Calu3 (cell line): ENCODE measurements around the gene CD24. TPM values are rescaled to one million over a fixed set of nuclear protein-coding genes. Genes with fewer than 3 reads are reported as not detected.
"Not testable (repeated sequence)": the region's sequence is repeated elsewhere in the genome, so short reads cannot be mapped to it uniquely, and the experiment has no call there.

Experiments
- BruUV-seq: library from RNA; stranded (reverse); fragments of 400-500 nt; replicated peaks from 2 replicates; lab custom pipeline; 2021; lab: Mats Ljungman, UMichigan
- CTCF ChIA-PET: fragments of 300-600 bp; sonication (Branson Sonifier 250); formaldehyde crosslinking; loops from one replicate; lab custom pipeline; 2022; ENCODE audit warnings: antibody characterized with exemption; lab: Charles Lee
- DNase-seq: peaks from one replicate; pipeline ENCODE4 v3.0.0; 2022
- H3K27ac Mint-ChIP-seq: one replicate; pipeline ENCODE4 v1.8.0; 2022; ENCODE audit warnings: mixed read lengths; ENCODE audit not compliant: unreplicated experiment
- H3K27me3 Mint-ChIP-seq: one replicate; pipeline ENCODE4 v1.8.0; 2022; ENCODE audit warnings: mixed read lengths; ENCODE audit not compliant: unreplicated experiment
- H3K36me3 Mint-ChIP-seq: one replicate; pipeline ENCODE4 v1.8.0; 2022; ENCODE audit warnings: mild to moderate bottlenecking, moderate library complexity, mixed read lengths; ENCODE audit not compliant: insufficient read depth, unreplicated experiment
- H3K4me1 Mint-ChIP-seq: one replicate; pipeline ENCODE4 v1.8.0; 2022; ENCODE audit warnings: mild to moderate bottlenecking, low read depth, mixed read lengths; ENCODE audit not compliant: unreplicated experiment
- H3K4me3 Mint-ChIP-seq: one replicate; pipeline ENCODE4 v1.8.0; 2022; ENCODE audit warnings: mild to moderate bottlenecking, low read depth, moderate library complexity, mixed read lengths; ENCODE audit not compliant: unreplicated experiment
- H3K9me3 Mint-ChIP-seq: one replicate; pipeline ENCODE4 v1.8.0; 2022; ENCODE audit warnings: low read depth, mixed read lengths; ENCODE audit not compliant: unreplicated experiment
- CTCF ChIP-seq: fragments of 200-600 bp; IDR thresholded peaks from one replicate; pipeline ENCODE4 v1.8.0; 2022; ENCODE audit warnings: antibody characterized with exemption; ENCODE audit not compliant: unreplicated experiment
- intact Hi-C: fragments of 100-400 bp; cut with micrococcal nuclease; formaldehyde crosslinking; loops from one replicate; pipeline ENCODE4 v1.10.0; 2022; ENCODE audit not compliant: unreplicated experiment
- total RNA-seq: library from RNA; stranded (reverse); gene quantifications from 2 replicates; pipeline ENCODE4 v1.2.3, GENCODE V29; 2022

The CD24 gene
- total RNA-seq, 1 experiment from 2014 or later, result 1,415 TPM

- DNase-seq, result no peak
- no peak for TF ChIP-seq CTCF
- CTCF ChIA-PET, result no interaction called here
- Mint-ChIP-seq H3K36me3 (no peaks in the 10 kb centered on the region), H3K27ac (no peak overlapping the region), H3K27me3 (no peaks in the 10 kb centered on the region), H3K4me1 (peaks cover 9% of the 10 kb centered on the region), H3K4me3 (no peak overlapping the region), H3K9me3 (no peaks in the 10 kb centered on the region)
- intact Hi-C loops, result no loop called here
- BruUV-seq, result no TSS peak
Measured at GRCh38 chr6:107019047-107019446, 44.5 kb upstream of the CD24 start.

DNA sequence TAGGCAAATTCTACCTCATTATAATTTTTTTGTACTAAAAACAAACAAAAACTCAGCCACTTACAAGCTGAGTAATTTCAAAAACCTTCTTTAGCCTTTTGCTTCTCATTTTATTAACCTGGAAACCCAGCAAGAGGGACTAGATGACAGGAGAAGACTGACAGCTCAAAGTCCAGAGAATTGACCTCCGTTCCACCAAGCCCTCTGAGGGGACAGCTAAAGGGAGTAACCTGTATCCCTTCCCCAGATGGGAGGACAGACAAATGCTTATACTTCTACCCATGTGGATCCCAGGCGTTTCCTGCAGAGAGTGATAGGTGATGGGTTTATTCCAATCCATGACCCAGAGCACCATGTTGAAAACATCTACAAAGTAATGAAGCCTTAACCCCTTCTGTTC, 35.0 kb upstream of the CD24 start:
- no peaks in the 10 kb centered on the region for H3K27me3 Mint-ChIP-seq
- no TSS peak for BruUV-seq
- no peak for DNase-seq
- H3K27ac Mint-ChIP-seq, result no peak overlapping the region
- CTCF ChIA-PET, result no interaction called here
- no peak for TF ChIP-seq CTCF
- no peaks in the 10 kb centered on the region for H3K36me3 Mint-ChIP-seq
- H3K4me3 Mint-ChIP-seq, result no peak overlapping the region
- intact Hi-C loops, result no loop called here
- no peaks in the 10 kb centered on the region for H3K9me3 Mint-ChIP-seq
- H3K4me1 Mint-ChIP-seq, result no peaks in the 10 kb centered on the region

- no peak overlapping the region for H3K27ac Mint-ChIP-seq
- no TSS peak for BruUV-seq
- intact Hi-C loops, result loop anchor here (1.0 to 5.0 kb wide), 3 partner anchors 420 to 662 kb away; no protein-coding TSS in a partner anchor
- CTCF ChIA-PET, result interaction anchor here (0.6 to 1.3 kb wide), 8 partner anchors 21 to 887 kb away, joined by 3 to 11 read pairs (median 4); no protein-coding TSS in a partner anchor
- H3K27me3 Mint-ChIP-seq, result no peaks in the 10 kb centered on the region
- H3K9me3 Mint-ChIP-seq, result no peaks in the 10 kb centered on the region
- H3K4me1 Mint-ChIP-seq, result peaks cover 11% of the 10 kb centered on the region
- H3K4me3 Mint-ChIP-seq, result no peak overlapping the region
- no peaks in the 10 kb centered on the region for H3K36me3 Mint-ChIP-seq
- DNase-seq, result peak; percentile 80
- peak; percentile 88 for TF ChIP-seq CTCF
Measured at GRCh38 chr6:106997392-106998158, 23.0 kb upstream of the CD24 start.

GRCh38 chr6:106995640-106996039, 21.1 kb upstream of the CD24 start:
- Mint-ChIP-seq H3K9me3 (no peaks in the 10 kb centered on the region), H3K4me3 (no peak overlapping the region), H3K27ac (no peak overlapping the region), H3K36me3 (no peaks in the 10 kb centered on the region), H3K4me1 (peaks cover 11% of the 10 kb centered on the region), H3K27me3 (no peaks in the 10 kb centered on the region)
- CTCF ChIA-PET, result no interaction called here
- no peak for DNase-seq
- no TSS peak for BruUV-seq
- intact Hi-C loops, result loop anchor here (5.0 kb wide), 2 partner anchors 418 to 548 kb away; no protein-coding TSS in a partner anchor
- TF ChIP-seq CTCF, result no peak

DNA sequence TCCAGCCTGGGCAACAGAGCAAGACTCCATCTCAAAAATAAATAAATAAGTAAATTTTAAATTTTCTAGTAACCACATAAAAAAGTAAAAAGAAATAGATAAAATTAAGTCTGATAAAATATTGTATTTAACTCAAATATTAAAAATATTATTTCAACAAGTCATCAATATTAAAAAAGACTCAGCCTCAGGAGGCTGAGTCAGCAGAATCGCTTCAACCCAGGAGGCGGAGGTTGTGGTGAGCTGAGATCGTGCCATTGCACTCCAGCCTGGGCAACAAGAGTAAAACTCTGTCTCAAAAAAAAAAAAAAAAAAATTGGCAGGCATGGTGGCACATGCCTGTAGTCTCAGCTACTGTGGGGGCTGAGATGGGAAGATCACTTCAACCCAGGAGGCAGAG, 15.2 kb upstream of the CD24 start:
- H3K9me3 Mint-ChIP-seq, H3K4me1 Mint-ChIP-seq, H3K27me3 Mint-ChIP-seq, H3K27ac Mint-ChIP-seq, BruUV-seq, H3K4me3 Mint-ChIP-seq, DNase-seq, H3K36me3 Mint-ChIP-seq: not testable (repeated sequence)
- CTCF ChIA-PET, result interaction anchor here (0.7 kb wide), 1 partner anchor 12 kb away, joined by 4 read pairs; no protein-coding TSS in a partner anchor
- intact Hi-C loops, result loop anchor here (5.0 kb wide), 1 partner anchor 422 kb away; no protein-coding TSS in a partner anchor
